HEK293T (cell line): ENCODE data around the gene TGFBR2.

Experiments
- CTCF ChIA-PET: fragments of 350-600 bp; formaldehyde crosslinking; extraction: SDS; loops from one replicate; lab custom pipeline; 2021; ENCODE audit warnings: antibody characterized with exemption, inconsistent platforms; lab: Yijun Ruan, JAX
- POLR2A ChIA-PET: fragments of 350-600 bp; formaldehyde crosslinking; extraction: SDS; loops from one replicate; lab custom pipeline; 2020; ENCODE audit warnings: antibody characterized with exemption, inconsistent platforms; lab: Yijun Ruan, JAX
- DNase-seq: peaks from one replicate; pipeline ENCODE4 v3.0.0; 2012; ENCODE audit warnings: mixed read lengths; ENCODE audit errors: extremely low spot score
- ARNT ChIP-seq: fragments of 450-650 bp; IDR thresholded peaks from 2 replicates; pipeline ENCODE4 v1.6.1; 2017; ENCODE audit warnings: mild to moderate bottlenecking
- BHLHE40 ChIP-seq: fragments of 450-650 bp; IDR thresholded peaks from 2 replicates; pipeline ENCODE4 v1.6.1; 2016; ENCODE audit warnings: mild to moderate bottlenecking, moderate library complexity, borderline replicate concordance
- CTBP1 ChIP-seq: fragments of 450-650 bp; IDR thresholded peaks from 2 replicates; pipeline ENCODE4 v1.6.1; 2016; ENCODE audit warnings: borderline replicate concordance
- ELF4 ChIP-seq: fragments of 450-650 bp; IDR thresholded peaks from 2 replicates; pipeline ENCODE4 v1.6.1; 2017; ENCODE audit warnings: antibody characterized with exemption
- FOXA1 ChIP-seq: fragments of 450-650 bp; IDR thresholded peaks from 2 replicates; pipeline ENCODE4 v1.6.1; 2016; ENCODE audit warnings: mild to moderate bottlenecking
- FOXK2 ChIP-seq: fragments of 450-650 bp; IDR thresholded peaks from 2 replicates; pipeline ENCODE4 v1.6.1; 2016; ENCODE audit warnings: mild to moderate bottlenecking
- FOXM1 ChIP-seq: fragments of 450-650 bp; IDR thresholded peaks from 2 replicates; pipeline ENCODE4 v1.6.1; 2017; ENCODE audit warnings: mild to moderate bottlenecking, borderline replicate concordance
- HDGF ChIP-seq: fragments of 450-650 bp; IDR thresholded peaks from 2 replicates; pipeline ENCODE4 v1.6.1; 2017; ENCODE audit warnings: antibody characterized with exemption, borderline replicate concordance
- L3MBTL2 ChIP-seq: fragments of 450-650 bp; conservative IDR thresholded peaks from 2 replicates; pipeline ENCODE4 v1.6.1; 2016; ENCODE audit warnings: mild to moderate bottlenecking
- LEF1 ChIP-seq: fragments of 450-650 bp; IDR thresholded peaks from 2 replicates; pipeline ENCODE4 v1.6.1; 2017; ENCODE audit warnings: mild to moderate bottlenecking, borderline replicate concordance
- NFRKB ChIP-seq: fragments of 450-650 bp; IDR thresholded peaks from 2 replicates; pipeline ENCODE4 v1.6.1; 2016; ENCODE audit warnings: mild to moderate bottlenecking, moderate library complexity
- SP1 ChIP-seq: fragments of 450-650 bp; IDR thresholded peaks from 2 replicates; pipeline ENCODE4 v1.6.1; 2017
- SUZ12 ChIP-seq: fragments of 450-650 bp; IDR thresholded peaks from 2 replicates; pipeline ENCODE4 v1.6.1; 2016; ENCODE audit warnings: mild to moderate bottlenecking
- TARDBP ChIP-seq: fragments of 450-650 bp; IDR thresholded peaks from 2 replicates; pipeline ENCODE4 v1.6.1; 2016
- ZNF384 ChIP-seq: fragments of 450-650 bp; IDR thresholded peaks from 2 replicates; pipeline ENCODE4 v1.6.1; 2016
- TF ChIP-seq, protein P1 (sequence below): fragments of 450-650 bp; IDR thresholded peaks from 2 replicates; pipeline ENCODE4 v1.6.1; 2016

The TGFBR2 gene

DNA sequence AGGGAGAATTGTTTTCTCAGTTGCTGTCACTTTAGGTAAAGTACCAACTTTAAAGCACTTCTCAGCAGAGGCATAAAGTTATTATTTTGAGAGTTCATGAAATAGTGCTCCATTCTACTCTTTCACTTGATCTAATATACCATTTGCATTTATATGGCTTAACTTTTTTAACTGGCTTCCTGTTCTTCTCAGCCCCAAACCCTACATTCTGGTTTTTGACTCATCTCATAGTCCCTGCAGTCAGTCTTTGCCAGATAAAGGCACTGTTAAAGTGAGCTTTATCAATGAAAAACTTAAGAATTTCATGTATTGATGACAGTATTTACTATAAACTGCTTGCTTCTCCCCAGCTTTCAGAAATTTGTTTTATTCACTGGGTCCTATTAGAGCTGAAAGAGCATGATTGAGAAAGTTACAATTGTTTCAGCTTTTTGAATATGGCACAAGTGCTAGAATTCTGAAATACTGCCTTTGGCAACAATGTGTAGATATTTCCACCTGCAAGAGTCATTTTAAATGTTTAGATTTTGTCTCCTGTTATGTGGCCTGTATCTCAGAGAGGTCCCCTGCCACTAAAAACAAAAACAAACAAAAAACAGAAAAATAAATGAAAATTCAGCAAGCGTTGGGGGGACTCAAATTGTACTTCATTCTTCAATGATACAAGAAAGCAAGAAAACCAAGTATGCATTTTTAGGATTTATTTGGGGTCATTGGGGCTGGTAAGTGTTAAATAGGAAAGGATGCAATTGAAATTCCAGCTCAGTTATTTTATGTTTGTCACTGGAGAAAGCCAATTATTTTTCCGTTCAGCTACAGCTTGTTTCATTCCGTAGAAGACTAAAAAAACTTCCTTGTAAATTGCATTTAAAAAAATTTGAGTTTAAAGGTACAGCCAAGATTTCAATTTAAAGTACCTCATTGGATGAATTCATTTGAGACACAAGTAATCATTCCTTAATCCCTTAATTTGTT, 28.6 kb downstream of the TGFBR2 start:
- ChIA-PET POLR2A (no interaction called here), CTCF (no interaction called here)
- no peak for DNase-seq
- no peak for TF ChIP-seq NFRKB
- TF ChIP-seq LEF1 = no peak
- no peak for TF ChIP-seq FOXM1
- no peak for TF ChIP-seq HDGF
- no peak for TF ChIP-seq ELF4
- no peak for TF ChIP-seq CTBP1

DNA sequence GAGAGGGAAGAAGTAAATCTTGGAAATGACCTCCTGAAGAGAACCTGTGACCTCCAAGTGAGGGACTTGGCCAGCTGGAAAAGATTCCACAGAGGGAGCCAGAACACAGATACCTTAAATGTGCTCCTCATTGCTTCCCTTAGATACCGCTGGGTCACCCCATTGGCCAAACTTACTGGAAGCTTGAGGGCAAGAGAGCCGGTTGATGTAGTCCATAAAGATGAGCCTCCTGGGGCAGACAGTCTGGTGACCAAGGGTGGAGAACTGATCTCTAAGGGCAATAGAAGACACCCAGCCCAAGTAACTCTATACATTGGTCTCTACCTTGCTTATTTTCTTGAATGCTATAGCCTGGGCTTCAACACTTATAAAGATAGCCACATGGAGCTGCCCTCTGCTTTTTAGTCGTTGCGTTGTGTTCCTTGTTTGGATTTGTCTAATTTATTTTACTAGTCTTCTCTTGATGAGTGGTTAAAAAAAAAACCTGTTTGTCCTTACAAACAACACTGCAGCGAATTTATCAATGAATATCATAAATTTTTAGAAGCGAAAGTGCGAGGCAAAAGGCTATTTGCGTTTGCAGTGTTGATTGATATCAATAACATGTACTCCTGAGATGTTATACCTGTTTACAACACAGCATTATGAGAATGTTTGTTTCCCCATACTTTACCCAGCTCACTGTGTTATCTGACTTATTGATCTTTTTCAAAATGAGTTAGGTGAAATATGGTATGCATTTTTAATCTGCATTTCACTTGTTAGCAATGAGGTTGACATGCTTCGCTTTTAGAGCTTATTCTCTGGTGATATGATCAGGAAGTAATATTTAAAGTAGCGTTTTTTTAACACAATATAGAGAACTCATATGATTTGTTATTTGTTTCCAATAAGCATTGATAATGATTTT, 31.2 kb downstream of the TGFBR2 start:
- TF ChIP-seq SUZ12 (no peak), L3MBTL2 (no peak), TARDBP (no peak), FOXA1 (no peak)
- POLR2A ChIA-PET = no interaction called here
- no peak for DNase-seq
- CTCF ChIA-PET = no interaction called here

DNA sequence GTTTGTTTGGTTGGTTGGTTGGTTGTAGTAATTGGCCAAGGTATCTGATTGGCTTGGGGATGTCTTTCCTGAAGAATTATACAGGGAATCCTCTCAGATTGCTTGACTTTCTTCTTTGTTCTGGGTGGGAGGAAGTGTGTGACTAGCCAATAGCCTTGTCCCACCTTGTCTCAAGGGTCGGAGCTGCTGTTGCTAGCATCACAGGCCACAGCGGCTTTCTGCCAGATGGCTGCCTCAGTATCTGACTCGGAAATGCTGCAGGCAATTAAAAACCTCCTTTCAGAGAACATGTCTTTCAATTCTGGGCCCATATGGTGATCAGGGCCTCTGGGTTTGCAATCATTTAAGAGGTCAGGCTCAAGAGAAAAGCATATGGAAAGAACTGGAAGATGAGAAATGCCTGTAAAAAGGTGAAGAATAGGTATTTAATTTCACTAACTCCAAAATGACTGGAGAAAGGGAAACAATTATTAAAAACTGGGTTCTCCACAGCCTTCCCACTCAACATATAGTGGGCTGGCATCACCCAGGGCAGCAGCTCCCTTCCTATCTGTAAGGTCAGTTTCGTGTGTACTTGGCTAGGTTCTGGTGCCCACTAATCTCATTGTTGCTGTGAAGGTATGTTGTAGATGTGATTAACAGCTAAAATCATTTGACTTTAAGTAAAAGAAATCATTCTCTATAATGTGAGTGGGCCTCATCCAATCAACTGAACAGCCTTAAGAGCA, 32.4 kb downstream of the TGFBR2 start:
- no peak for DNase-seq
- POLR2A ChIA-PET = no interaction called here
- CTCF ChIA-PET = no interaction called here
- TF ChIP-seq BHLHE40 (no peak), ARNT (no peak), ELF4 (no peak), NFRKB (no peak), TARDBP (no peak), FOXA1 (no peak), FOXK2 (no peak)
- TF ChIP-seq, protein P1, sequence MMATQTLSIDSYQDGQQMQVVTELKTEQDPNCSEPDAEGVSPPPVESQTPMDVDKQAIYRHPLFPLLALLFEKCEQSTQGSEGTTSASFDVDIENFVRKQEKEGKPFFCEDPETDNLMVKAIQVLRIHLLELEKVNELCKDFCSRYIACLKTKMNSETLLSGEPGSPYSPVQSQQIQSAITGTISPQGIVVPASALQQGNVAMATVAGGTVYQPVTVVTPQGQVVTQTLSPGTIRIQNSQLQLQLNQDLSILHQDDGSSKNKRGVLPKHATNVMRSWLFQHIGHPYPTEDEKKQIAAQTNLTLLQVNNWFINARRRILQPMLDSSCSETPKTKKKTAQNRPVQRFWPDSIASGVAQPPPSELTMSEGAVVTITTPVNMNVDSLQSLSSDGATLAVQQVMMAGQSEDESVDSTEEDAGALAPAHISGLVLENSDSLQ = no peak

DNA sequence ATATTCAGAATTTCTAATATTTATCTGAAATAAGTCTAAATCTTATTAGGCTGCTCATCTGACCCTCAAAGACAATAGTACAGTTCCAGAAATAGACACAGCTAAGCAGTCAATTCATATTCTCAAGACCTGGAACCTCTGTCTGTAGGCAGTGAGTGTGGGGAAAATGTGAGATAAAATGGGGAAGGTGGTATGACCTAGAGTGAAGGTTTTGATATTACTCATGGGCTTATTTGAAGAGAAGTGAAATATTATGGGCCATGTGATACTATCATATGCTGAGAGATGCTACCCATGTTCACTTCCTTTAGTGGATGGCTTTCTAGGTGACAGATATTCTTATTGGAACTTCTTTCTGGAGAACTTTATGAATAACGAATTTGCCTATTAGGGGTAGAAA, 33.5 kb downstream of the TGFBR2 start:
- TF ChIP-seq ARNT (no peak), HDGF (no peak), BHLHE40 (no peak), SUZ12 (no peak), ELF4 (no peak), LEF1 (no peak), CTBP1 (no peak), FOXM1 (no peak), FOXA1 (no peak), FOXK2 (no peak), SP1 (no peak), TARDBP (no peak)
- TF ChIP-seq, protein P1 = no peak
- POLR2A ChIA-PET = no interaction called here
- CTCF ChIA-PET = no interaction called here
- no peak for DNase-seq

DNA sequence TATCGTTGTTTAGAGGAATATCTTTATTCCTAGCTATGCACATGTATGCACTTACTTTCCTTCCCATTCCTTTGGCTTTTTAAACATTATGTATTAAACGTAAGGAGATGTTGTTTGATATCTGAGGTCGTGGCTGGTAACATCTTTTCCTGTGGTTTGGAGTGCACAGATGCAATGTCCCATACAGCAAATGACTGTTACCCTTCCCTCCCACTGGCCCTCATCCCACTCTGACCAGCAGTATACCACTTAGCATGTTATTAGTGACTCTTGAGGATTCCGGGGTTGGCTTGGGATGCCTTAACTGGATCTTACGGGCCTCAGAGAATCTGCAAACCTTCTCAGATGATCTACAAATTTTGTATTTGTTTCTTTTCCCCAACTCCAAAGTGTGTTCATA, 34.5 kb downstream of the TGFBR2 start:
- ChIA-PET CTCF (no interaction called here), POLR2A (no interaction called here)
- DNase-seq = no peak
- TF ChIP-seq TARDBP (no peak), CTBP1 (no peak), NFRKB (no peak), HDGF (no peak), BHLHE40 (no peak), FOXA1 (no peak), ARNT (no peak), FOXK2 (no peak), SP1 (no peak), L3MBTL2 (no peak), LEF1 (no peak), ZNF384 (no peak), ELF4 (no peak)
- TF ChIP-seq, protein P1 = no peak
